GM12878 (cell line): Measurements from ENCODE around the gene MAML3. TPM values are rescaled to one million over a fixed set of nuclear protein-coding genes. Genes with fewer than 3 reads are reported as not detected.

Source experiments
- ATAC-seq: fragments of 200-7000 bp; cut with Tn5 transposase; 3 replicates; pipeline ENCODE4 v1.9.1; 2020; ENCODE audit warnings: mild to moderate bottlenecking, moderate library complexity
- BruUV-seq: library from RNA; stranded (reverse); fragments of 400-500 nt; replicated peaks from 2 replicates; lab custom pipeline; 2021; lab: Mats Ljungman, UMichigan
- CTCF ChIA-PET: fragments of 300-600 bp; sonication (Branson Sonifier 250); formaldehyde crosslinking; extraction: SDS; loops from one replicate; lab custom pipeline; 2021; ENCODE audit warnings: inconsistent platforms; lab: Yijun Ruan, JAX
- POLR2A ChIA-PET: fragments of 350-600 bp; formaldehyde crosslinking; extraction: SDS; loops from one replicate; lab custom pipeline; 2021; ENCODE audit warnings: inconsistent platforms; lab: Charles Lee
- RAD21 ChIA-PET: fragments of 300-600 bp; sonication (Branson Sonifier 250); formaldehyde crosslinking; loops from one replicate; lab custom pipeline; 2023; ENCODE audit warnings: antibody characterized with exemption; ENCODE audit not compliant: unreplicated experiment; lab: Charles Lee
- SMC1A ChIA-PET: fragments of 300-600 bp; sonication (Branson Sonifier 250); formaldehyde crosslinking; loops from one replicate; lab custom pipeline; 2023; ENCODE audit not compliant: unreplicated experiment, uncharacterized antibody; lab: Charles Lee
- DNase-seq: peaks from one replicate; pipeline ENCODE4 v3.0.0-alpha.2; 2011; ENCODE audit warnings: low read depth, low spot score
- FAIRE-seq: peaks from 3 replicates; lab custom pipeline; 2011; peaks lifted over from hg19 to GRCh38; lab: Jason Lieb, UNC
- H2AFZ ChIP-seq: 2 replicates; pipeline ENCODE4 v1.6.0; 2011; ENCODE audit warnings: low read depth, low read length, control low read depth; ENCODE audit not compliant: control insufficient read depth
- H3K27ac ChIP-seq: 2 replicates; pipeline ENCODE4 v1.5.1; 2011; ENCODE audit warnings: control low read depth; ENCODE audit not compliant: control insufficient read depth, insufficient read depth
- H3K27me3 ChIP-seq, 2 experiments: replicated peaks in 1 of 2; 2 replicates each; pipeline versions ENCODE4 v1.6.0 to v1.6.1; 2011; ENCODE audit warnings: low read length in 1 of 2; ENCODE audit not compliant: control insufficient read depth in 2 of 2, insufficient read depth in 2 of 2
- H3K36me3 ChIP-seq, 2 experiments: 2 replicates each; pipeline ENCODE4 v1.5.1; 2011; ENCODE audit warnings: low read length in 1 of 2; ENCODE audit not compliant: control insufficient read depth in 2 of 2, insufficient read depth in 2 of 2
- H3K4me1 ChIP-seq: 2 replicates; pipeline ENCODE4 v1.6.1; 2011; ENCODE audit warnings: mild to moderate bottlenecking, low read length, moderate library complexity, mixed read lengths; ENCODE audit not compliant: control insufficient read depth, insufficient read depth
- H3K4me2 ChIP-seq: 2 replicates; pipeline ENCODE4 v1.6.0; 2011; ENCODE audit warnings: control low read depth; ENCODE audit not compliant: control insufficient read depth, insufficient read depth
- H3K4me3 ChIP-seq: fragments of 200-600 bp; sonication (generic); 2 replicates; pipeline ENCODE4 v1.5.1; 2016
- H3K79me2 ChIP-seq: 2 replicates; pipeline ENCODE4 v1.6.0; 2011; ENCODE audit warnings: low read length; ENCODE audit not compliant: control insufficient read depth, insufficient read depth
- H3K9ac ChIP-seq: 2 replicates; pipeline ENCODE4 v1.8.0; 2011; ENCODE audit warnings: low read length, control low read depth, mixed read lengths; ENCODE audit not compliant: control insufficient read depth, insufficient read depth
- H3K9me3 ChIP-seq: replicated peaks from 3 replicates; pipeline ENCODE4 v1.5.1; 2011; ENCODE audit warnings: mild to moderate bottlenecking, low read length; ENCODE audit not compliant: control insufficient read depth, insufficient read depth
- H4K20me1 ChIP-seq: 2 replicates; pipeline ENCODE4 v1.6.0; 2011; ENCODE audit not compliant: control insufficient read depth, insufficient read depth
- CBX5 ChIP-seq: sonication (generic); IDR thresholded peaks from 2 replicates; pipeline ENCODE4 v1.6.1; 2016; ENCODE audit warnings: low read depth, moderate library complexity, mild to moderate bottlenecking, inconsistent platforms
- CTCF ChIP-seq, 3 experiments: IDR thresholded peaks in 2 of 3; conservative IDR thresholded peaks in 1 of 3; 2 replicates each; pipeline ENCODE4 v1.5.1; 2011; ENCODE audit warnings: low read depth in 3 of 3, low read length in 3 of 3, mild to moderate bottlenecking in 3 of 3, control low read depth in 2 of 3, moderate library complexity in 2 of 3, inconsistent platforms in 1 of 3, mixed read lengths in 1 of 3; ENCODE audit not compliant: control insufficient read depth in 2 of 3, insufficient read depth in 1 of 3; ENCODE audit errors: extremely low read depth in 1 of 3
- EED ChIP-seq: sonication (generic); IDR thresholded peaks from 2 replicates; pipeline ENCODE4 v1.6.1; 2016; ENCODE audit warnings: antibody characterized with exemption, low read depth
- IRF3 ChIP-seq: fragments of 450-650 bp; IDR thresholded peaks from 2 replicates; pipeline ENCODE4 v1.6.1; 2014; ENCODE audit warnings: mild to moderate bottlenecking
- LARP7 ChIP-seq: fragments of 450-650 bp; IDR thresholded peaks from 2 replicates; pipeline ENCODE4 v1.6.1; 2017; ENCODE audit warnings: mild to moderate bottlenecking
- MAX ChIP-seq: IDR thresholded peaks from 2 replicates; pipeline ENCODE4 v1.6.1; 2012; ENCODE audit warnings: low read depth, low read length, improper control_type of control experiment
- MTA2 ChIP-seq: fragments of 450-650 bp; IDR thresholded peaks from 2 replicates; pipeline ENCODE4 v1.6.1; 2016; ENCODE audit warnings: low read depth, mild to moderate bottlenecking, moderate library complexity
- NKRF ChIP-seq: fragments of 450-650 bp; conservative IDR thresholded peaks from 2 replicates; pipeline ENCODE4 v1.6.1; 2017; ENCODE audit warnings: mild to moderate bottlenecking, moderate library complexity
- NRF1 ChIP-seq: conservative IDR thresholded peaks from 2 replicates; pipeline ENCODE4 v1.6.1; 2011; ENCODE audit warnings: mild to moderate bottlenecking, low read depth, low read length, improper control_type of control experiment
- POLR2AphosphoS2 ChIP-seq: IDR thresholded peaks from 2 replicates; pipeline ENCODE4 v1.6.1; 2011; ENCODE audit warnings: low read depth, mild to moderate bottlenecking, low read length, improper control_type of control experiment, moderate library complexity
- RAD21 ChIP-seq: IDR thresholded peaks from 2 replicates; pipeline ENCODE4 v1.6.1; 2011; ENCODE audit warnings: mild to moderate bottlenecking, low read depth, low read length, moderate library complexity; ENCODE audit not compliant: insufficient read depth
- SREBF1 ChIP-seq: IDR thresholded peaks from 2 replicates; pipeline ENCODE4 v1.6.1; 2012; ENCODE audit warnings: mild to moderate bottlenecking, low read length
- WGBS: methylation state at CpG from one replicate; pipeline ENCODE4 v1.1.6; 2016; ENCODE audit warnings: low lambda C conversion rate; ENCODE audit not compliant: insufficient replicate concordance, insufficient coverage; ENCODE audit errors: missing lambda C conversion rate; 5-methylcytosine and 5-hydroxymethylcytosine counted together
- in situ Hi-C: fragments of 300-500 bp; cut with MboI; formaldehyde crosslinking; loops from 9 replicates; pipeline ENCODE4 v1.14.3; 2018; ENCODE audit warnings: mixed read lengths
- intact Hi-C: fragments of 100-400 bp; cut with micrococcal nuclease; formaldehyde crosslinking; loops from one replicate; pipeline ENCODE4 v1.14.2; 2022; ENCODE audit not compliant: unreplicated experiment
- polyA plus RNA-seq, 11 experiments: library from polyadenylated mRNA; depleted of rRNA in 4 of 11; unstranded in 6 of 11; stranded (reverse) in 5 of 11; fragments of >200 nt; fragmentation: Nextera tagmentation in 4 of 11; fragmentation: Illumina TruSeq in 1 of 11; extraction: Ambion mirVana in 4 of 11; extraction: Trizol in 1 of 11; gene quantifications; 1 replicate in 1 of 11; 2 replicates in 10 of 11; pipeline versions ENCODE4 v1.2.1 to v1.2.3, GENCODE V29; 2011 to 2016; ENCODE audit warnings: inconsistent platforms in 2 of 11, missing spikeins in 2 of 11, low read depth in 1 of 11
- total RNA-seq, 4 experiments: library from RNA; depleted of rRNA in 3 of 4; stranded (reverse); fragments of >200 nt in 3 of 4; fragmentation: Illumina TruSeq in 1 of 4; extraction: Trizol in 1 of 4; gene quantifications; 2 replicates each; pipeline versions ENCODE4 v1.2.1 to v1.2.3, GENCODE V29; 2013 to 2021

Gene MAML3
- total and polyA plus RNA-seq, 10 of the 15 experiments (the other 5 are each of a cell fraction or from before 2014, with no cell fraction given): under 0.01 to 0.53 (median 0.06) TPM; not detected in 2

GRCh38 chr4:139762720-139763119 is 391.3 kb downstream of the MAML3 start (continued):
- no peak for TF ChIP-seq NKRF
- TF ChIP-seq NRF1: no peak
- no peak for TF ChIP-seq MTA2
- TF ChIP-seq MAX: no peak
- no peak for TF ChIP-seq POLR2AphosphoS2
- no peak for TF ChIP-seq EED
- no peak for TF ChIP-seq CBX5
- TF ChIP-seq LARP7: no peak
- TF ChIP-seq SREBF1: no peak

GRCh38 chr4:139761461-139761860 is 392.5 kb downstream of the MAML3 start:
- Histone ChIP-seq H3K4me1 (no peaks in the 10 kb centered on the region), H3K4me2 (no peak overlapping the region), H3K79me2 (no peaks in the 10 kb centered on the region), H3K4me3 (no peak overlapping the region), H4K20me1 (no peaks in the 10 kb centered on the region), H3K36me3 (no peaks in the 10 kb centered on the region), H3K9ac (no peak overlapping the region), H3K9me3 (no peaks in the 10 kb centered on the region), H3K27me3 (peaks cover 1 to 2% of the 10 kb centered on the region in 2 experiments; a peak in 2 of 4 replicates), H2AFZ (no peak overlapping the region), H3K27ac (no peak overlapping the region)
- TF ChIP-seq RAD21 (peak; percentile 31), IRF3 (no peak), CTCF (IDR thresholded peaks at IDR 0.05 in 2 of 3, conservative IDR thresholded peaks at IDR 0.05 in 1 of 3; ENCODE audit: control insufficient read depth in 2 of 3, extremely low read depth in 1 of 3, insufficient read depth in 1 of 3, low read depth in 3 of 3, low read length in 3 of 3) (peak in 2 of 3 experiments; percentile 25 to 35; a peak in 2 of 6 replicates)
- peak; percentile 73 for ATAC-seq
- no TSS peak for BruUV-seq
- no peak for DNase-seq
- intact Hi-C loops: no loop called here
- ChIA-PET POLR2A (no interaction called here), SMC1A (interaction anchor here (0.5 to 0.9 kb wide), 2 partner anchors 19 to 512 kb away, joined by 3 read pairs; no protein-coding TSS in a partner anchor), CTCF (no interaction called here), RAD21 (interaction anchor here (0.8 kb wide), 1 partner anchor 108 kb away, joined by 3 read pairs; no protein-coding TSS in a partner anchor)
- 0% methylated on average over 4 of the region's 4 CpGs for WGBS
- FAIRE-seq: no peak
- in situ Hi-C loops: no loop called here
